H1 (cell line): ENCODE data around the gene MCEMP1. TPM values are rescaled to one million over a fixed set of nuclear protein-coding genes. Genes with fewer than 3 reads are reported as not detected.

ENCODE experiments used
- BRCA1 ChIP-seq: IDR thresholded peaks from 2 replicates; pipeline ENCODE4 v1.6.1; 2012; ENCODE audit warnings: low read depth, low read length, improper control_type of control experiment
- CBX8 ChIP-seq: fragments of 300-800, 300-1000 bp; sonication (generic); IDR thresholded peaks from 2 replicates; pipeline ENCODE4 v1.7.1; 2016; ENCODE audit warnings: low read depth, low read length, borderline replicate concordance
- CTCF ChIP-seq, 3 experiments: IDR thresholded peaks; 1 replicate in 2 of 3; 2 replicates in 1 of 3; pipeline versions ENCODE4 v1.5.1 to v1.6.1; 2011; ENCODE audit warnings: low read length in 3 of 3, mild to moderate bottlenecking in 3 of 3, inconsistent platforms in 2 of 3, low read depth in 1 of 3, moderate library complexity in 1 of 3; ENCODE audit not compliant: insufficient read depth in 1 of 3; ENCODE audit errors: control extremely low read depth in 1 of 3
- E2F6 ChIP-seq: IDR thresholded peaks from 2 replicates; pipeline ENCODE4 v1.6.1; 2012; ENCODE audit warnings: inconsistent platforms
- EP300 ChIP-seq, 2 experiments: IDR thresholded peaks; 1 replicate in 1 of 2; 2 replicates in 1 of 2; pipeline ENCODE4 v1.6.1; 2011 to 2012; ENCODE audit warnings: low read depth in 2 of 2, low read length in 2 of 2, mild to moderate bottlenecking in 2 of 2, borderline replicate concordance in 1 of 2, inconsistent platforms in 1 of 2, moderate library complexity in 1 of 2
- EZH2 ChIP-seq: fragments of 200-600 bp; sonication (generic); IDR thresholded peaks from 2 replicates; pipeline ENCODE4 v1.7.1; 2012; ENCODE audit warnings: low read depth, mild to moderate bottlenecking, moderate library complexity, low read length, inconsistent platforms; ENCODE audit not compliant: severe bottlenecking
- GTF2F1 ChIP-seq: IDR thresholded peaks from 2 replicates; pipeline ENCODE4 v1.6.1; 2012; ENCODE audit warnings: low read depth, low read length, improper control_type of control experiment, borderline replicate concordance
- KDM4A ChIP-seq: IDR thresholded peaks from one replicate; pipeline ENCODE4 v1.7.1; 2012; ENCODE audit warnings: low read depth, mild to moderate bottlenecking, moderate library complexity, low read length, inconsistent platforms; ENCODE audit not compliant: severe bottlenecking
- POLR2AphosphoS5 ChIP-seq: IDR thresholded peaks from 2 replicates; pipeline ENCODE4 v1.6.1; 2011; ENCODE audit warnings: low read depth, low read length
- SUZ12 ChIP-seq: fragments of 200-600 bp; sonication (generic); IDR thresholded peaks from 2 replicates; pipeline ENCODE4 v1.6.1; 2012; ENCODE audit warnings: mild to moderate bottlenecking, inconsistent platforms, low read length, moderate library complexity, mixed read lengths
- TAF1 ChIP-seq: IDR thresholded peaks from 2 replicates; pipeline ENCODE4 v1.6.1; 2011; ENCODE audit warnings: mild to moderate bottlenecking, low read depth, low read length
- TAF7 ChIP-seq: optimal IDR thresholded peaks from 2 replicates; pipeline ENCODE3; 2011; ENCODE audit warnings: low read depth, mild to moderate bottlenecking, inconsistent platforms, low read length, moderate library complexity, borderline replicate concordance
- USF2 ChIP-seq: IDR thresholded peaks from 2 replicates; pipeline ENCODE4 v1.6.1; 2011; ENCODE audit warnings: low read length, improper control_type of control experiment
- ZNF274 ChIP-seq: IDR thresholded peaks from 2 replicates; pipeline ENCODE4 v1.7.0; 2012; ENCODE audit warnings: low read length, borderline replicate concordance; ENCODE audit errors: extremely low read depth
- polyA plus RNA-seq, 7 experiments: library from polyadenylated mRNA; depleted of rRNA in 3 of 7; stranded (reverse) in 5 of 7; unstranded in 2 of 7; fragments of >200 nt in 5 of 7; fragments of 200-250 nt in 2 of 7; gene quantifications; 1 replicate in 5 of 7; 2 replicates in 1 of 7; 4 replicates in 1 of 7; pipeline versions ENCODE4 v1.2.1 to v1.2.3, GENCODE V29; 2011 to 2013; ENCODE audit warnings: missing spikeins in 2 of 7, mixed read lengths in 2 of 7
- total RNA-seq: library from RNA; stranded (reverse); fragmentation: NEBNext Ultra II Directional; extraction: Animal tissue kit (Norgen Biotek cat#: 25700); gene quantifications from 2 replicates; pipeline ENCODE4 v1.2.1, GENCODE V29; 2021

MCEMP1 gene
- total and polyA plus RNA-seq, 2 of the 8 experiments (the other 6 are each of a cell fraction or from before 2014, with no cell fraction given) = not detected

GRCh38 chr19:7670150-7670783, 6.6 kb upstream of the MCEMP1 start (continued):
- TF ChIP-seq USF2 (no peak), SUZ12 (no peak), CBX8 (no peak), CTCF (IDR thresholded peaks at IDR 0.05; ENCODE audit: control extremely low read depth in 1 of 3, insufficient read depth in 1 of 3, low read depth in 1 of 3, low read length in 3 of 3) (no peak), EP300 (IDR thresholded peaks at IDR 0.05; ENCODE audit: borderline replicate concordance in 1 of 2, low read depth in 2 of 2, low read length in 2 of 2) (no peak), TAF1 (0 out of 2 replicates have a peak, but pooled peaks have one; percentile 16), POLR2AphosphoS5 (no peak), EZH2 (no peak), BRCA1 (no peak), ZNF274 (no peak), KDM4A (peak; percentile 73), E2F6 (peak; percentile 45; the same call in 1 of the 2 replicates), TAF7 (no peak), GTF2F1 (no peak)
